GM13976 (cell line): ENCODE results near the gene SECISBP2L.

Source experiments
- DNase-seq: peaks from one replicate; pipeline ENCODE4 v3.0.0; 2012; ENCODE audit warnings: low spot score
- CTCF ChIP-seq: IDR thresholded peaks from 2 replicates; pipeline ENCODE4 v1.5.1; 2012; ENCODE audit warnings: borderline replicate concordance, mild to moderate bottlenecking; ENCODE audit not compliant: insufficient read depth; ENCODE audit errors: extremely low read depth, missing control alignments, control extremely low read depth
- in situ Hi-C: fragments of 300-500 bp; cut with MboI; formaldehyde crosslinking; loops from one replicate; pipeline ENCODE4 v1.12.0; 2022; ENCODE audit warnings: low sequenced_read_pairs, mixed read lengths, inconsistent platforms; ENCODE audit not compliant: unreplicated experiment

Gene SECISBP2L

GRCh38 chr15:49044002-49044401 is 2.2 kb downstream of the SECISBP2L start:
- TF ChIP-seq CTCF: no peak

GRCh38 chr15:49042165-49042564 is 4.1 kb downstream of the SECISBP2L start:
- in situ Hi-C loops: no loop called here
- TF ChIP-seq CTCF: no peak
- no peak for DNase-seq

More at GRCh38 chr15:49044002-49044401, 2.2 kb downstream of the SECISBP2L start:
- no peak for DNase-seq
- in situ Hi-C loops: no loop called here

GRCh38 chr15:49041426-49041825 is 4.8 kb downstream of the SECISBP2L start:
- no peak for TF ChIP-seq CTCF
- in situ Hi-C loops: no loop called here
- no peak for DNase-seq

- TF ChIP-seq CTCF: no peak
- in situ Hi-C loops: no loop called here
- DNase-seq: no peak
Observed at GRCh38 chr15:49040151-49040550, 6.1 kb downstream of the SECISBP2L start.

GRCh38 chr15:49038382-49038781 is 7.9 kb downstream of the SECISBP2L start:
- in situ Hi-C loops: no loop called here
- no peak for DNase-seq
- no peak for TF ChIP-seq CTCF

GRCh38 chr15:49037546-49037940 is 8.7 kb downstream of the SECISBP2L start:
- in situ Hi-C loops: no loop called here
- TF ChIP-seq CTCF: no peak
- DNase-seq: no peak
